ENCODE measurements around the gene GALNT3.

- TF ChIP-seq CTCF (IDR thresholded peaks at IDR 0.05) (no peak), POLR2A (IDR thresholded peaks at IDR 0.05) (peak; percentile 95 to 96)
Observed at GRCh38 chr2:165793779-165794535, at the start of gene GALNT3.

All from Peyer's patch (tissue), 4 donors.